Natural killer cell treated with Interleukin-12 subunit alpha and Interleukin-12 subunit beta and Interleukin-15 and Interleukin-18, amount 100 ng/mL, for 72 hours (primary cell): ENCODE measurements around the gene CALD1. TPM values are rescaled to one million over a fixed set of nuclear protein-coding genes. Genes with fewer than 3 reads are reported as not detected.

Source experiments
- ATAC-seq, 2 donors: fragments of 150-1000 bp; cut with Tn5 transposase in 1 of 2; sonication (Bioruptor Pico), chemical (Tn5 transposase) in 1 of 2; 2 replicates each; pipeline ENCODE4 v1.10.0; 2021
- DNase-seq: peaks from one replicate; pipeline ENCODE4 v3.0.0; 2022; ENCODE audit warnings: low spot score
- H3K27ac Mint-ChIP-seq, 2 donors: 1 replicate in 1 of 2; 2 replicates in 1 of 2; pipeline ENCODE4 v1.8.0; 2022; ENCODE audit warnings: mixed read lengths in 2 of 2, mild to moderate bottlenecking in 1 of 2, moderate library complexity in 1 of 2
- H3K27me3 Mint-ChIP-seq, 2 donors: 1 replicate in 1 of 2; 2 replicates in 1 of 2; pipeline ENCODE4 v1.8.0; 2022; ENCODE audit warnings: mixed read lengths in 2 of 2
- H3K36me3 Mint-ChIP-seq: one replicate; pipeline ENCODE4 v1.8.0; 2022; ENCODE audit warnings: mixed read lengths
- H3K4me1 Mint-ChIP-seq, 2 donors: 1 replicate in 1 of 2; 2 replicates in 1 of 2; pipeline ENCODE4 v1.8.0; 2022; ENCODE audit warnings: low read depth in 2 of 2, mixed read lengths in 2 of 2, mild to moderate bottlenecking in 1 of 2
- H3K4me3 Mint-ChIP-seq: one replicate; pipeline ENCODE4 v1.8.0; 2022; ENCODE audit warnings: mixed read lengths
- H3K9me3 Mint-ChIP-seq: 2 replicates; pipeline ENCODE4 v1.8.0; 2022; ENCODE audit warnings: mixed read lengths
- total RNA-seq, 2 donors: library from RNA; stranded (reverse); gene quantifications; one replicate each; pipeline ENCODE4 v1.2.3, GENCODE V29; 2022

The CALD1 gene, protein sequence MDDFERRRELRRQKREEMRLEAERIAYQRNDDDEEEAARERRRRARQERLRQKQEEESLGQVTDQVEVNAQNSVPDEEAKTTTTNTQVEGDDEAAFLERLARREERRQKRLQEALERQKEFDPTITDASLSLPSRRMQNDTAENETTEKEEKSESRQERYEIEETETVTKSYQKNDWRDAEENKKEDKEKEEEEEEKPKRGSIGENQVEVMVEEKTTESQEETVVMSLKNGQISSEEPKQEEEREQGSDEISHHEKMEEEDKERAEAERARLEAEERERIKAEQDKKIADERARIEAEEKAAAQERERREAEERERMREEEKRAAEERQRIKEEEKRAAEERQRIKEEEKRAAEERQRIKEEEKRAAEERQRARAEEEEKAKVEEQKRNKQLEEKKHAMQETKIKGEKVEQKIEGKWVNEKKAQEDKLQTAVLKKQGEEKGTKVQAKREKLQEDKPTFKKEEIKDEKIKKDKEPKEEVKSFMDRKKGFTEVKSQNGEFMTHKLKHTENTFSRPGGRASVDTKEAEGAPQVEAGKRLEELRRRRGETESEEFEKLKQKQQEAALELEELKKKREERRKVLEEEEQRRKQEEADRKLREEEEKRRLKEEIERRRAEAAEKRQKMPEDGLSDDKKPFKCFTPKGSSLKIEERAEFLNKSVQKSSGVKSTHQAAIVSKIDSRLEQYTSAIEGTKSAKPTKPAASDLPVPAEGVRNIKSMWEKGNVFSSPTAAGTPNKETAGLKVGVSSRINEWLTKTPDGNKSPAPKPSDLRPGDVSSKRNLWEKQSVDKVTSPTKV
- total RNA-seq, result under 1 TPM; 0.11 to 0.40 TPM

- no peak within 1 kb of the TSS for H3K27ac Mint-ChIP-seq
- no peaks in the 10 kb centered on the region for H3K9me3 Mint-ChIP-seq
- no peak for ATAC-seq
- H3K27me3 Mint-ChIP-seq, result peaks cover 14 to 45% of the 10 kb centered on the region in 2 donors
- no peak for DNase-seq
- no peaks in the 10 kb centered on the region for H3K4me1 Mint-ChIP-seq
- H3K36me3 Mint-ChIP-seq, result no peaks in the 10 kb centered on the region
- no peak within 1 kb of the TSS for H3K4me3 Mint-ChIP-seq
Measured at GRCh38 chr7:134778941-134779740, at the start of gene CALD1. Gene CALD1, plus strand, starts transcription at chr7:134779634. Its CDS starts 88,100 bp downstream, at chr7:134867734.

DNA sequence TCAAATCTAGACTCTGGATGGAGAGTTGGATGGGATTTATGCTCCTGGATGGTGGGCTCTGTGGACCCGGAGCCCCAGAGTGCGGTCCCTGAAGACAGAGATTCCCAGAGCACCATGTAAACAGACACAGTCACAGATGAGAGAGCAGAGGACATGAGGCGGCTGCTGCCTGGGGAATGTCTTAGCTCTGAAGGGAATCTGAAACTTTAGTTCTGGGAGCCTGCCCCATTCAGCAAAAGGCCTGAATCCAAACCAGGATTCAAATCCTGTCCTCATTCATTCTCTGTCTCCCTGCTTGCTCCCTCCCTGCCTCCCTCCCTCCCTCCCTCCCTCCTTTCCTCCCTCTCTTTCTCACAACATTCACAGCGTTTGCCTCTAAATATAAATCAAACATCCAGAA, 49.5 kb upstream of the CALD1 start:
- Mint-ChIP-seq H3K9me3 (peaks cover 3% of the 10 kb centered on the region), H3K4me1 (no peaks in the 10 kb centered on the region), H3K36me3 (no peaks in the 10 kb centered on the region), H3K27ac (no peak overlapping the region), H3K27me3 (peaks cover 19% of the 10 kb centered on the region in 2 donors), H3K4me3 (no peak overlapping the region)
- DNase-seq (no peak), ATAC-seq (no peak)

DNA sequence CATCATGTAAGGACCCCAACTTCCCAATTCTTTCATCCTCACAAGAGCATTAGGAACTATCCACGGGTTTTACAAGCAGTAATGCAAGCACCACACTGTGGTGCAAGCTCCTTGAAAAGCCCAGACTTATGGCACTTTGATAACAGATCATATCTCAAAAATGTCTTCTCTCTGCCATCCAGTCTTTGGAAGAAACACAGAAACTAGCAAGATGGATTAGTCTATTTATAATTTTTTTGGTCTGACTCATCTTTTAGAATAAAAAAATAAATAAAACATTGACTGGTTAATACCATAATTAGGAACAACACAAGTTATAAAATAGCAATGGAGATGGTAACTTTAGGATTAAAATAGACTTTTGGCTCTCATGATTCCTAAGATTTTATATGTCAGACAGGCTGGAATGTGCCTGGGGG, 49.0 kb upstream of the CALD1 start:
- no peaks in the 10 kb centered on the region for H3K4me1 Mint-ChIP-seq
- DNase-seq (no peak), ATAC-seq (no peak)
- H3K27me3 Mint-ChIP-seq, result peaks cover 20 to 21% of the 10 kb centered on the region in 2 donors
- no peak overlapping the region for H3K4me3 Mint-ChIP-seq
- H3K9me3 Mint-ChIP-seq, result peaks cover 3% of the 10 kb centered on the region
- no peaks in the 10 kb centered on the region for H3K36me3 Mint-ChIP-seq
- no peak overlapping the region for H3K27ac Mint-ChIP-seq

- Mint-ChIP-seq H3K4me3 (no peak overlapping the region), H3K4me1 (no peaks in the 10 kb centered on the region), H3K27ac (peak overlapping the region in 1 of 2 donors; percentile 1), H3K9me3 (peaks cover 3% of the 10 kb centered on the region), H3K36me3 (no peaks in the 10 kb centered on the region), H3K27me3 (peaks cover 24 to 26% of the 10 kb centered on the region in 2 donors)
- ATAC-seq (no peak), DNase-seq (no peak)
Measured at GRCh38 chr7:134731616-134732015, 47.8 kb upstream of the CALD1 start.

- Mint-ChIP-seq H3K27me3 (peaks cover 24 to 32% of the 10 kb centered on the region in 2 donors), H3K9me3 (peaks cover 3% of the 10 kb centered on the region), H3K4me1 (peaks cover 3 to 5% of the 10 kb centered on the region in 2 donors), H3K4me3 (no peak overlapping the region), H3K36me3 (no peaks in the 10 kb centered on the region), H3K27ac (no peak overlapping the region)
- ATAC-seq (no peak), DNase-seq (no peak)
Measured at GRCh38 chr7:134732728-134733127, 46.7 kb upstream of the CALD1 start.

DNA sequence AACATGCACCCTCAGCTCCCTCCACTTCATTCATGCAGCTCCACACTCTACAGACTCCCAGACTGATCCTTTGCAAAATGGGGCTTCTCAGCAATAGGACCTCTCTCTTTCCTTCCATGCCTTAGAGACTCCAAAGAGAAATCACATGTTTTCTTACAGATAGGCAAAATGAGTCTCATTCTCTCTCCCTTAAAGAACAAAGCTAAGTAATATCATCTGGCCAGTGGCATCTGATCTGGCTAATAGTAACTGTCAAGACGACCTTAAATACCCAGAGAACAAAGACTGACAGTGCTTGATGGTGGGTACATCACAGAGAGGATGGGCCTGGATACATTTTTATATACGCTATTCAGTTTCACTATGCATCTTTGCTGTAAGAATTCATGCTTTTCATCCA, 43.1 kb upstream of the CALD1 start:
- peaks cover 7 to 17% of the 10 kb centered on the region in 2 donors for H3K4me1 Mint-ChIP-seq
- peaks cover 25 to 42% of the 10 kb centered on the region in 2 donors for H3K27me3 Mint-ChIP-seq
- no peak for ATAC-seq
- no peaks in the 10 kb centered on the region for H3K36me3 Mint-ChIP-seq
- DNase-seq, result no peak
- no peak overlapping the region for H3K27ac Mint-ChIP-seq
- H3K9me3 Mint-ChIP-seq, result no peaks in the 10 kb centered on the region
- no peak overlapping the region for H3K4me3 Mint-ChIP-seq

DNA sequence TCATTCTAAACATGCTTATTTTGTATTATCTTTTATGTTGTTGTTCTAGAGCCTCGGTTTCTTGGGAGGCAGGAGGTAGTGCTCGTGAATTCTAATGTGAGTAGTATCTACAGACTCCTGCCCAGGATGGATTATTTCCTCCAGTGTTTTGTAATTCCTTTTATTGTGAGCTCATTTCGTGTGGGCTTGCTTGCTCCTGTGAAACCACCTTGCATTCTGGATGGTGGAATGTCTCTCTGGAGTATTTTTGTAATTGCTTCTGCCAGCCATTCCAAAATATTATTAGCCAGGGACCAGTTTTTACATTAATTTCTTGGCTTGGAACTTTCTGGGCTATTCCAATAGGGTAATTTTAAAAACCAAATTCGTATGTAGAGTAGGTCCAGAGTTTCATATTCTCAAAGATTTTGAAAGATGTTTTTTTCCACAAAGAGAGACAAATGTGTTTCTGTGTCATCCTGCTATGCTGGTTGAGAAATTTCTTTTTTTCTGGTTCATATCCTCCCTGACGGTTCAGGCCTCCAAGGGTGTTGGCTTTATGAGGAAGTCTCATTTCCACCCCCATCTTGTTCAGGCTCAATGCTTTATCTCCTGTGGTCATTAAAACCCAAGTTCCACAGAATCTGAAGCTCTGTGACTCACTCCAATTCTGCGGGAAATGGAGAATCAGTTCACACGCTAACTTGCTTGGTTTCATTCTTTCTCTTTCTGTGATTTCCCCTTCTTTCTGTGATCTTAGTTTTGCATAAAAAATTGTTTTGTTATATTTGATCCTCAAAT, 41.7 kb upstream of the CALD1 start:
- Mint-ChIP-seq H3K27me3 (peaks cover 17 to 40% of the 10 kb centered on the region in 2 donors), H3K4me3 (peak overlapping the region; percentile 58), H3K9me3 (no peaks in the 10 kb centered on the region), H3K27ac (peak overlapping the region; percentile 79 to 86), H3K36me3 (no peaks in the 10 kb centered on the region), H3K4me1 (peaks cover 7 to 17% of the 10 kb centered on the region in 2 donors)
- DNase-seq (no peak), ATAC-seq (peak; percentile 92 to 95)

GRCh38 chr7:134739362-134739761, 40.1 kb upstream of the CALD1 start:
- Mint-ChIP-seq H3K4me1 (peaks cover 7 to 17% of the 10 kb centered on the region in 2 donors), H3K27ac (no peak overlapping the region)
- no peak for ATAC-seq

GRCh38 chr7:134740376-134740775, 39.1 kb upstream of the CALD1 start:
- Mint-ChIP-seq H3K9me3 (no peaks in the 10 kb centered on the region), H3K36me3 (no peaks in the 10 kb centered on the region), H3K4me1 (peaks cover 7 to 17% of the 10 kb centered on the region in 2 donors), H3K4me3 (no peak overlapping the region), H3K27me3 (peaks cover 22 to 43% of the 10 kb centered on the region in 2 donors), H3K27ac (no peak overlapping the region)
- DNase-seq (no peak), ATAC-seq (no peak)

More at GRCh38 chr7:134739362-134739761, 40.1 kb upstream of the CALD1 start:
- H3K36me3 Mint-ChIP-seq, result no peaks in the 10 kb centered on the region
- DNase-seq, result no peak
- H3K27me3 Mint-ChIP-seq, result peaks cover 26 to 47% of the 10 kb centered on the region in 2 donors
- no peak overlapping the region for H3K4me3 Mint-ChIP-seq
- H3K9me3 Mint-ChIP-seq, result no peaks in the 10 kb centered on the region

GRCh38 chr7:134741907-134742635, 37.4 kb upstream of the CALD1 start:
- Mint-ChIP-seq H3K27ac (no peak overlapping the region), H3K36me3 (no peaks in the 10 kb centered on the region), H3K4me3 (no peak overlapping the region), H3K27me3 (peaks cover 35 to 47% of the 10 kb centered on the region in 2 donors), H3K4me1 (peaks cover 7 to 17% of the 10 kb centered on the region in 2 donors), H3K9me3 (no peaks in the 10 kb centered on the region)
- DNase-seq (no peak), ATAC-seq (no peak)

- DNase-seq, result no peak
- no peaks in the 10 kb centered on the region for H3K36me3 Mint-ChIP-seq
- H3K9me3 Mint-ChIP-seq, result no peaks in the 10 kb centered on the region
- H3K4me1 Mint-ChIP-seq, result peaks cover 5 to 11% of the 10 kb centered on the region in 2 donors
- H3K27me3 Mint-ChIP-seq, result peaks cover 37 to 46% of the 10 kb centered on the region in 2 donors
- no peak overlapping the region for H3K27ac Mint-ChIP-seq
- ATAC-seq, result no peak
- no peak overlapping the region for H3K4me3 Mint-ChIP-seq
Measured at GRCh38 chr7:134742688-134743350, 36.6 kb upstream of the CALD1 start.

- no peak for DNase-seq
- Mint-ChIP-seq H3K4me1 (no peaks in the 10 kb centered on the region), H3K27me3 (peaks cover 37 to 39% of the 10 kb centered on the region in 2 donors), H3K4me3 (no peak overlapping the region), H3K27ac (peak overlapping the region in 1 of 2 donors; percentile 41), H3K9me3 (no peaks in the 10 kb centered on the region), H3K36me3 (no peaks in the 10 kb centered on the region)
- no peak for ATAC-seq
Measured at GRCh38 chr7:134744569-134744968, 34.9 kb upstream of the CALD1 start.
